ENCODE measurements around the gene SLC18A3.

Gene SLC18A3

GRCh38 chr10:49610114-49610457 lies at the start of gene SLC18A3:
Gene SLC18A3, plus strand, starts transcription at chr10:49610310. Its CDS starts 431 bp downstream, at chr10:49610741.
- DNase-seq: no peak

- no peak for DNase-seq
Measured at GRCh38 chr10:49560526-49560925, 49.6 kb upstream of the SLC18A3 start.

GRCh38 chr10:49562893-49563292 lies 47.2 kb upstream of the SLC18A3 start:
- no peak for DNase-seq

GRCh38 chr10:49564461-49565009 lies 45.6 kb upstream of the SLC18A3 start:
- no peak for DNase-seq

GRCh38 chr10:49567810-49568209 lies 42.3 kb upstream of the SLC18A3 start:
- no peak for DNase-seq

GRCh38 chr10:49568235-49568634 lies 41.9 kb upstream of the SLC18A3 start:
- DNase-seq: no peak

GRCh38 chr10:49569031-49569631 lies 41.0 kb upstream of the SLC18A3 start:
- DNase-seq: no peak

- no peak for DNase-seq
Measured at GRCh38 chr10:49571388-49571787, 38.7 kb upstream of the SLC18A3 start.

GRCh38 chr10:49572594-49573114 lies 37.5 kb upstream of the SLC18A3 start:
- no peak for DNase-seq

- DNase-seq: no peak
Measured at GRCh38 chr10:49575489-49576072, 34.5 kb upstream of the SLC18A3 start.

- DNase-seq: no peak
Measured at GRCh38 chr10:49577182-49577925, 32.8 kb upstream of the SLC18A3 start.

GRCh38 chr10:49578392-49578791 lies 31.7 kb upstream of the SLC18A3 start:
- DNase-seq: no peak

GRCh38 chr10:49579621-49580020 lies 30.5 kb upstream of the SLC18A3 start:
- no peak for DNase-seq

- DNase-seq: no peak
Measured at GRCh38 chr10:49585387-49585786, 24.7 kb upstream of the SLC18A3 start.

- DNase-seq: no peak
Measured at GRCh38 chr10:49587981-49588380, 22.1 kb upstream of the SLC18A3 start.

- peak; percentile 57 for DNase-seq
Measured at GRCh38 chr10:49592726-49593563, 17.2 kb upstream of the SLC18A3 start.

- no peak for DNase-seq
Measured at GRCh38 chr10:49593564-49593875, 16.6 kb upstream of the SLC18A3 start.

GRCh38 chr10:49593998-49594397 lies 16.1 kb upstream of the SLC18A3 start:
- no peak for DNase-seq

GRCh38 chr10:49594594-49594993 lies 15.5 kb upstream of the SLC18A3 start:
- no peak for DNase-seq

- DNase-seq: no peak
Measured at GRCh38 chr10:49595003-49595712, 15.0 kb upstream of the SLC18A3 start.

GRCh38 chr10:49595713-49596492 lies 14.2 kb upstream of the SLC18A3 start:
- no peak for DNase-seq

GRCh38 chr10:49596493-49596809 lies 13.7 kb upstream of the SLC18A3 start:
- no peak for DNase-seq

Measured in activated CD4-positive, CD25-positive, alpha-beta regulatory T cell treated with anti-CD3 and anti-CD28 coated beads, Interleukin-2, amount 50 U/mL, for 72 hours (primary cell).